Activated T-helper 2 cell treated with anti-CD3 and anti-CD28 coated beads, Interferon-gamma antibody, Interleukin-2, Interleukin-4, amounts not matched to agents 10 μg/mL and 5 μg/mL and 100 μg/mL, durations not matched to agents 14 hours and 24 hours and 36 hours (primary cell): ENCODE measurements around the gene WNT16. TPM values are rescaled to one million over a fixed set of nuclear protein-coding genes. Genes with fewer than 3 reads are reported as not detected.

Source experiments
- DNase-seq: peaks from one replicate; pipeline ENCODE4 v3.0.0; 2021; ENCODE audit warnings: low spot score
- H3K27ac Mint-ChIP-seq: one replicate; pipeline ENCODE4 v1.8.0; 2021; ENCODE audit warnings: mixed read lengths
- H3K27me3 Mint-ChIP-seq: one replicate; pipeline ENCODE4 v1.8.0; 2021; ENCODE audit warnings: low read depth, mixed read lengths
- H3K36me3 Mint-ChIP-seq: one replicate; pipeline ENCODE4 v1.8.0; 2021; ENCODE audit warnings: low read depth, mixed read lengths
- H3K4me1 Mint-ChIP-seq: one replicate; pipeline ENCODE4 v1.8.0; 2021; ENCODE audit warnings: low read depth, mixed read lengths
- H3K4me3 Mint-ChIP-seq: one replicate; pipeline ENCODE4 v1.8.0; 2021; ENCODE audit warnings: low read depth, mild to moderate bottlenecking, moderate library complexity, mixed read lengths
- H3K9me3 Mint-ChIP-seq: one replicate; pipeline ENCODE4 v1.8.0; 2021; ENCODE audit warnings: mixed read lengths
- intact Hi-C: fragments of 100-400 bp; cut with micrococcal nuclease; formaldehyde crosslinking; loops from one replicate; pipeline ENCODE4 v1.15.1; 2023
- total RNA-seq: library from RNA; stranded (reverse); gene quantifications from 2 replicates; pipeline ENCODE4 v1.2.3, GENCODE V29; 2022

WNT16 gene
- total RNA-seq, 1 donor from 2014 or later, result not detected

DNA sequence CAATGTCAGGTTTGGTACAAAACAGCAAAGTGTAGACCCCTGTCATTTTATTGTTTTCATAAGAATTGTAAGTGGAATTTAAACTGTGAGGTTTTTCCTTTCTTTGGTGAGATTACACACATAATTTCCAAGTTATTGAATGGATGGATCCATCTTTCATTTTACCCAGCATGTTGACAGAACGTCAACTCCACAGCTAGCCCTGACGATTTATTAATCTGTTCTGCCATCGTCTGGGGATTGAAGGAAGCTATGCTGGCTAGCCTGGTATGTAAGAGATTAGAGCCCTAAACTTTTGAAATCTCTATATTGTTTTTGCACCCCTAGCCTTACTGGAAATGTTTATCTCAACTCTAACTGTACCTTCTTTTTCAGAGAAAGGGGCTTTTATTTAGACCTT lies 8.6 kb downstream of the WNT16 start:
- H3K9me3 Mint-ChIP-seq, result no peaks in the 10 kb centered on the region
- peaks cover 8% of the 10 kb centered on the region for H3K36me3 Mint-ChIP-seq
- intact Hi-C loops, result loop anchor here (10.0 kb wide), 2 partner anchors 193 to 353 kb away; partner anchors contain the start of gene CPED1
- H3K4me3 Mint-ChIP-seq, result no peak overlapping the region
- no peaks in the 10 kb centered on the region for H3K4me1 Mint-ChIP-seq
- H3K27me3 Mint-ChIP-seq, result peaks cover 30% of the 10 kb centered on the region
- DNase-seq, result no peak
- no peak overlapping the region for H3K27ac Mint-ChIP-seq

DNA sequence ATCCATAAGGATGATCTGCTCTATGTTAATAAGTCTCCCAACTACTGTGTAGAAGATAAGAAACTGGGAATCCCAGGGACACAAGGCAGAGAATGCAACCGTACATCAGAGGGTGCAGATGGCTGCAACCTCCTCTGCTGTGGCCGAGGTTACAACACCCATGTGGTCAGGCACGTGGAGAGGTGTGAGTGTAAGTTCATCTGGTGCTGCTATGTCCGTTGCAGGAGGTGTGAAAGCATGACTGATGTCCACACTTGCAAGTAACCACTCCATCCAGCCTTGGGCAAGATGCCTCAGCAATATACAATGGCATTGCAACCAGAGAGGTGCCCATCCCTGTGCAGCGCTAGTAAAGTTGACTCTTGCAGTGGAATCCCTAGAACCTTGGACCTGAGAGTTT lies 10.3 kb downstream of the WNT16 start:
- intact Hi-C loops, result loop anchor here (10.0 kb wide), 2 partner anchors 194 to 354 kb away; partner anchors contain the start of gene CPED1

DNA sequence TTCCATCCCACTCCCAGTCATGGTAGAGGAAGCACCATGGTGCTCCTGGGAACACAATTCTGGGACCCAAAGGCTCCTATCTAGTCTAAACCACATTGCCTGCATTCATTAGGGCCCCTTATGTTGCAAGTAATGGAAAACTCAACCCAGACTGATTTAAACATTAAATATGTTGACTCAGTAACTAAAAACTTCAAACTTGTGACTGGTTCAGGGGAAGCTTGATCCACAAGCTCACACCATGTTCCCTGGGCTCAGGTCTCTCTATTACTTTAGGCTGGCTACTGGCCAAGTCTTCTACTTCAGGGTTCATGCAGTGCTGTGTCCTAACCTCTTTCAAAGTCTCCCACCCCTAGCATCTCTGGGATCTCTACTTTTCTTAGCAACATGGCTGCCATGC lies 13.1 kb downstream of the WNT16 start:
- Mint-ChIP-seq H3K9me3 (no peaks in the 10 kb centered on the region), H3K36me3 (peaks cover 23% of the 10 kb centered on the region), H3K27ac (no peak overlapping the region), H3K4me1 (peaks cover 10% of the 10 kb centered on the region), H3K4me3 (no peak overlapping the region), H3K27me3 (peaks cover 3% of the 10 kb centered on the region)
- intact Hi-C loops, result no loop called here
- DNase-seq, result no peak

More for the DNA sequence above, 10.3 kb downstream of the WNT16 start:
- no peak overlapping the region for H3K27ac Mint-ChIP-seq
- peaks cover 9% of the 10 kb centered on the region for H3K36me3 Mint-ChIP-seq
- H3K9me3 Mint-ChIP-seq, result no peaks in the 10 kb centered on the region
- H3K4me3 Mint-ChIP-seq, result no peak overlapping the region
- DNase-seq, result no peak
- H3K4me1 Mint-ChIP-seq, result peaks cover 8% of the 10 kb centered on the region
- peaks cover 27% of the 10 kb centered on the region for H3K27me3 Mint-ChIP-seq

DNA sequence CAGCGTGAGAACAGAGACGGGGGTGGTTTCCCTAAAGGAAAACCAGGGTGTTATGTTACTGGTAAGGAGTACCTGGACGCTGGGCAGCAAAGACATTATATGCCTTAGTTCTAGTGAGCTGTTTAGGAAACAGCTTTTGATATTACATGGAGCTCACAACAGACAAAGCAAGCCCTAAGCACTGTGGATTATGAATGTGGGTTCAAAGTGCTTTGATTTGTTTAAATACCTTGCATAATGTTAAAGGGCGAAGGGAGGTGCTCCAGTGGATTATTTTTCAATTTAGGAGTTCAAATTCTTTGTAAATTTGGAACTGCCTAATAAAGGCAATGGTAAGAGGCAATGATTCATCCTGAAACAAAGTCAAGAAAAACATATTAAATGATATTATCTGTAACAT lies 13.8 kb downstream of the WNT16 start:
- no peaks in the 10 kb centered on the region for H3K9me3 Mint-ChIP-seq
- H3K4me1 Mint-ChIP-seq, result peaks cover 10% of the 10 kb centered on the region
- H3K27ac Mint-ChIP-seq, result no peak overlapping the region
- intact Hi-C loops, result no loop called here
- H3K36me3 Mint-ChIP-seq, result peaks cover 30% of the 10 kb centered on the region
- DNase-seq, result no peak
- H3K27me3 Mint-ChIP-seq, result no peaks in the 10 kb centered on the region
- H3K4me3 Mint-ChIP-seq, result no peak overlapping the region

DNA sequence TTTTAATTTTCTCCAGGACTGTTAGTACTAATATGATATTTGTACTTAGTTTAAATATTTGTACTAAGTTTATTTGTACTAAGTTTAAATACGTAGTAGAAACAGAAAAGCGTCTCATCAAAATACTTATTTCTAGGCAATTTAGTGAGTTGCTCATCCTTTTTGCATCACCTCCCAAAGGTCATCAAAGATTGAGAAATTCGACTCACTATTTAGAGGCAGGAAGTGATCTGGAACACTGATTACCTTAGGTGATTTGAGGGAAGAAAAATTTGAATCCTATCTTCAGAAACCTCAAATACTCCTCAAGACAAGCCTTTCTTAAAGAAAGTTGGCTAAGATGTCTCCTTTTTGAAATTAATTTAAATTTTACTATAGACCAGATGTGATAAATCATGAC lies 14.5 kb downstream of the WNT16 start:
- intact Hi-C loops, result no loop called here
- DNase-seq, result no peak
- H3K36me3 Mint-ChIP-seq, result peaks cover 31% of the 10 kb centered on the region
- H3K9me3 Mint-ChIP-seq, result no peaks in the 10 kb centered on the region
- H3K27ac Mint-ChIP-seq, result no peak overlapping the region
- H3K4me3 Mint-ChIP-seq, result no peak overlapping the region
- peaks cover 10% of the 10 kb centered on the region for H3K4me1 Mint-ChIP-seq
- no peaks in the 10 kb centered on the region for H3K27me3 Mint-ChIP-seq

DNA sequence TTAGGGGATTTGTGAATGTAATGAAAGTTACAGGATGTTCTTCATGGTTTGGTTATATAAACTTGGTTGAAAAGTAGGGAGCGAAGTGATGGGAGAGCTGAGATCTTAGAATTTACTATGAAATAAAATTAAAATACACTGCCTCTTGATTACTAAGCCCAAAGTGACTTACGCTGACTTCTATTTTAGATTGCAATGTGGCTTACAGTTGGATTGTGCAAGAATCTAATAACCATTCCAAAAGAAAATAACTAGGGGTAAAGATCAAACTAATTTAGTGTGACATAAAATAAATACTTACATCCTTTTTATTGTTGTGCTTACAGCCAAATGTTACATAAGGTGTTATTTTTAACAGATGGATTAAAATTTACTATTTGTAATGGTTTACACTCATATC lies 15.3 kb downstream of the WNT16 start:
- no peak for DNase-seq
- H3K4me1 Mint-ChIP-seq, result peaks cover 10% of the 10 kb centered on the region
- no peak overlapping the region for H3K4me3 Mint-ChIP-seq
- no peaks in the 10 kb centered on the region for H3K27me3 Mint-ChIP-seq
- no peak overlapping the region for H3K27ac Mint-ChIP-seq
- H3K9me3 Mint-ChIP-seq, result no peaks in the 10 kb centered on the region
- H3K36me3 Mint-ChIP-seq, result peaks cover 27% of the 10 kb centered on the region
- intact Hi-C loops, result no loop called here

DNA sequence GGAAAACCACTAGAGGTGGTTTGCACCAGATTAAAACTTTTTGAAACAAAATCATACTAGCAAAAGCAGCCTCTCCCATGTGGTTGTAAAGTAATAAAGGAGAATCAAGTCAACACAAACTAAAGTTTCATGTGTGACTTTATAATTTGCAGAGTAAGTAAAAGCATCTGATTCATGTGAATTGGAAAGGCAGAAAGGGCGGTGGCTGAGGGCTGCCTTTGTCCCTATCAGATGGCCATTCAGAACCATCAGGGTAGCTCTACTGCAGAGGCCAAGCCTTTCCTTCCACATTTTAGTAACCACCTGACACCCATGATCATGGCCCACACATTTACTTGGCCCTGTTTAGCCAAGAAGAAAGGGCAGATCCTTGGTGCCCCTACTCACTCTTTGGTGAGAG lies 15.7 kb downstream of the WNT16 start:
- no peaks in the 10 kb centered on the region for H3K9me3 Mint-ChIP-seq
- H3K27me3 Mint-ChIP-seq, result no peaks in the 10 kb centered on the region
- H3K36me3 Mint-ChIP-seq, result peaks cover 27% of the 10 kb centered on the region
- peaks cover 10% of the 10 kb centered on the region for H3K4me1 Mint-ChIP-seq
- intact Hi-C loops, result no loop called here
- DNase-seq, result no peak
- H3K27ac Mint-ChIP-seq, result no peak overlapping the region
- H3K4me3 Mint-ChIP-seq, result no peak overlapping the region

DNA sequence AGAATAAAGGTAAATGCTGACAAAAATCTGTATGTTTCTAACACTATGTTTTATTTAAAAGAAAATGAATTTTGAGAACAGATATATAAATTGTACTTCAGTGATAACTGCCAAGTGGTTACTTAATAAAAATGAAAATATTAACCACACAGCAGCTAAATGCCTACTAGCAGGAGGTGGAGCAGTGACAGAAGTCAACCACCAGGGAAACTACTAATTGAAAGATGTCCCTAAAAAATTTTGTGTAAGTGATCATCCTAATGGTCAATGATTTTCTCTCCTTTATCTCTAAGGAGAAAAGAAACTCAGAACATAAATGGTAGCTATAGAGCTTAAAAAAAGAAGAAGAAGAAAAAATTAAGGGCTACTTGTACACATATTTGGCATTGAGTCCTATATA lies 22.9 kb downstream of the WNT16 start:
- H3K27ac Mint-ChIP-seq, result peak overlapping the region; percentile 3
- no peak for DNase-seq
- H3K4me3 Mint-ChIP-seq, result no peak overlapping the region
- peaks cover 45% of the 10 kb centered on the region for H3K36me3 Mint-ChIP-seq
- H3K27me3 Mint-ChIP-seq, result no peaks in the 10 kb centered on the region
- intact Hi-C loops, result no loop called here
- peaks cover 2% of the 10 kb centered on the region for H3K4me1 Mint-ChIP-seq
- H3K9me3 Mint-ChIP-seq, result no peaks in the 10 kb centered on the region

DNA sequence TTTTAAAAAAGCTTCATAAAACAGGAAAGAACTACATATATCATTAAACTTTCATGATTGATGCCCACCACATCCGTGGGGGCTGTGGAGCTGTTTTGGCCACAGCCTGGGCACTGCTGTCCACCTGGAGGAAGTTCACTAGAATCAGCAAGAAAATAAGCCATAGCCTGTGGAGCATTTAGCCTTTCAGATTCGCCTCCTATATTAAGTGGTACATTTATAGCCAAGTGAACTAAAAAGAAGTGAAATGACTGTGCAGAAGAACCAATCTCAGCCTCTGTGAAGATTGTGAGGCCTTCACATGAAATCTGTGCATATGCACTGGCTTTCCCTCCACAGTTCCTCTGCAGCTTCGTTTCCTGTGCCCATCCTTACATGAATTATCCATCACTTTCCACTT lies 23.5 kb downstream of the WNT16 start:
- H3K27me3 Mint-ChIP-seq, result no peaks in the 10 kb centered on the region
- no peak overlapping the region for H3K27ac Mint-ChIP-seq
- DNase-seq, result no peak
- no peak overlapping the region for H3K4me3 Mint-ChIP-seq
- H3K4me1 Mint-ChIP-seq, result peaks cover 2% of the 10 kb centered on the region
- H3K9me3 Mint-ChIP-seq, result no peaks in the 10 kb centered on the region
- peaks cover 45% of the 10 kb centered on the region for H3K36me3 Mint-ChIP-seq
- intact Hi-C loops, result no loop called here

DNA sequence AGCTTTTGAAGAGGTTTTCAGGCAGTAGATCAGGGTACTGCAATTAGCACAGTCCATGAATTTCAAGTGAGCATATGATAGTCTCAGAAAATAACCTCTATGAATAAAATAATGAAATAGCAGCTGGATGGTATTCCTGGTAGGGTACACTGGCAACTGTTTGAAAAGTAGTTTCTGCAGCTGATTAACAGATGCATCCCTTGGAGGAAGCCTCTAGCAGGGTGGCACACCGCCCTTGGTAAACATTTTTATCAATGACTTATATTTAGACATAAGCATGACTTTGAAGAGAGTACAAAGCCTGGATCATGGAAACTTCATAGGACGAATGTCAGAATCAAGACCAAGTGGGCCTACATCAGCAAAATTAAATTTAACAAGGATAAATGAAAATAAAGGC lies 26.8 kb downstream of the WNT16 start:
- Mint-ChIP-seq H3K9me3 (no peaks in the 10 kb centered on the region), H3K36me3 (peaks cover 53% of the 10 kb centered on the region), H3K27me3 (no peaks in the 10 kb centered on the region), H3K27ac (no peak overlapping the region), H3K4me1 (peaks cover 2% of the 10 kb centered on the region), H3K4me3 (no peak overlapping the region)
- DNase-seq, result no peak
- intact Hi-C loops, result no loop called here

DNA sequence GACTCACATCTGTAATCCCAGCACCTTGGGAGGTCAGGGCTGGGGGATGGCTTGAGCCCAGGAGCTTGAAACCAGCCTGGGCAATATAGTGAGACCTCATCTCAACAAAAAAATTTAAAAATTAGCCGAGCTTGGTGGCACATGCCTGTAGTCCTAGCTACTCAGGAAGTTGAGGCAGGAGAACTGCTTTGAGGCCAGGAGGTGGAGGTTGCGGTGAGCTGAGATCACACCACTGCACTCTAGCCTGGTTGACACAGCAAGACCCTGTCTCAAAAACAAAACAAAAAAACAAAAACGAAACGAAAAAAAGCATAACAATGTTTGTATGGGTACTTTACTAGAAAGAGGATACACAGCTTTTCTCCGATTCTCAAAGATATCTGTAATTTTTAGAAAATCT lies 31.8 kb downstream of the WNT16 start:
- intact Hi-C loops, result no loop called here
- H3K27ac Mint-ChIP-seq, result no peak overlapping the region
- no peaks in the 10 kb centered on the region for H3K9me3 Mint-ChIP-seq
- H3K4me1 Mint-ChIP-seq, result peaks cover 1% of the 10 kb centered on the region
- no peak overlapping the region for H3K4me3 Mint-ChIP-seq
- no peaks in the 10 kb centered on the region for H3K27me3 Mint-ChIP-seq
- H3K36me3 Mint-ChIP-seq, result peaks cover 57% of the 10 kb centered on the region
- DNase-seq, result no peak

DNA sequence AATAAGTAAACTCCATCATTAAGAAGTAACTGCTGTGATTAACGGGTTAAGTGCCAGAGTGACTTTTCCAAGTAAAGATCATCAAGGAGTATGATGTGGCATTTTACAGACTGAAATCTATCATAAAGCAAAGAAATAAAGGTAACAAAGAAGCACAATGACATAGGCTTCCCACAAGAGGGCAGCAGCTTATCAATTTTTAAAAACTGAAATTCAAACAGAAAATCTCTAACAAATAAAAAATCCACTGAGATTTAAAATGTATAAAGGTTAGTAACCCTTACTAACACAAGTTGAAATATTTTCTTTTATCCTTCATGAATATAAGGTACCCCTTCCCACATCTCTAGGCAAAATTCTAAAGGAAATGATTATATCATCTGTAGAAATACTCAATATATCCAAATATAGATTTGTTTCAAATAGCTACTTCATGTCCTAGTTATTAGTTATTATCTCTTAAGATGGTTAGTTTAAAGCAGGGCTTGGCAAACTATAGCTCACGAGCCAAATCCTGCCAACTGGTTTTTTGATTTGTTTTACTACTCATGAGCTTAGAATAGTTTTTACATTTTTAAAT lies 38.1 kb downstream of the WNT16 start:
- Mint-ChIP-seq H3K36me3 (peaks cover 69% of the 10 kb centered on the region), H3K4me1 (peaks cover 36% of the 10 kb centered on the region), H3K27me3 (no peaks in the 10 kb centered on the region), H3K27ac (no peak overlapping the region), H3K9me3 (no peaks in the 10 kb centered on the region), H3K4me3 (no peak overlapping the region)
- intact Hi-C loops, result loop anchor here (1.0 kb wide), 1 partner anchor 180 kb away; no protein-coding TSS in a partner anchor
- no peak for DNase-seq

DNA sequence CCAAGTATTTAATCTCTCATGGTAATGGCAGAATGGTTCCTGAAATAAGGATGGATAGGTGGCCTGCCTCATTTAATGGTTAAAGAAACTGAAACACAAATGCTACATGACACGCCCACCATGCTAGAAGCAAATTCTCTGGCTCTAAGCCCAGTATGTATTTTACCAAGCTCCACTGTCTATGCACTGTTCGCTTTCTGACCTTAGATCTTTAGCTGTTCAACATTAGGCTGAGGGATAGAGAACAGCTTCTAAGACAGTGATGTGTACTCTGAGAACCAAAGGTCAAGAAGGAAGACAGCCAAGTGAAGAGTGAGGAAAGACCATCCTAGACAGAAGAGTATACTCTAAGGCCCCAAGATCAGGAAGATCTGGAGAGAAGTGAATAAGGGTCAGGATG lies 40.7 kb downstream of the WNT16 start:
- H3K27ac Mint-ChIP-seq, result peak overlapping the region; percentile 84
- DNase-seq, result no peak
- H3K4me3 Mint-ChIP-seq, result peak overlapping the region; percentile 64

DNA sequence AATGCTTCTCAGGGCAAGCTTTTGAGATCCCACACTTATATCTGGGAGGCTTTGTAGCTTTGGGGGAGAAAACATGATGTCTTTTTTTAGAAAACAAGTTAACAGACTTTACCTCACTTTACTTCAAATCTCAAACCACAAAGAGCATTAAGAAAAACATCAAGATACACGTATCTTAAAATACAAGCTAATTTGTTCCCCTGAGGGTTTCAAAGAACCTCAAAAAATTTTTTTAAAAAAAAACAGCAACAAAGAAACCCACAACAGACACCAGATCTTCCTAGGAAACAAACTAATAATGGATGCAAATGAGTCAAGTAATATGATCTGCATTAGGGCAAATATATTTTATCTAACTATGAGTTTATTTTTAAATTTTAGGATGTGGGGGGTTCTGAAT lies 42.6 kb downstream of the WNT16 start:
- Mint-ChIP-seq H3K4me1 (peaks cover 62% of the 10 kb centered on the region), H3K4me3 (peak overlapping the region; percentile 54), H3K36me3 (peaks cover 76% of the 10 kb centered on the region), H3K27ac (peak overlapping the region; percentile 65), H3K9me3 (no peaks in the 10 kb centered on the region), H3K27me3 (no peaks in the 10 kb centered on the region)
- no peak for DNase-seq
- intact Hi-C loops, result no loop called here

More for the DNA sequence above, 40.7 kb downstream of the WNT16 start:
- Mint-ChIP-seq H3K9me3 (no peaks in the 10 kb centered on the region), H3K27me3 (no peaks in the 10 kb centered on the region), H3K4me1 (peaks cover 46% of the 10 kb centered on the region), H3K36me3 (peaks cover 66% of the 10 kb centered on the region)
- intact Hi-C loops, result loop anchor here (1.0 kb wide), 2 partner anchors 27 to 175 kb away; partner anchors contain the start of gene FAM3C
